Measurements from ENCODE around the gene PCDH15. TPM values are rescaled to one million over a fixed set of nuclear protein-coding genes. Genes with fewer than 3 reads are reported as not detected.

The PCDH15 gene
- total RNA-seq, 4 donors from 2014 or later: not detected

- no peak for TF ChIP-seq CTCF (IDR thresholded peaks at IDR 0.05; ENCODE audit: low read depth)
Observed at GRCh38 chr10:54444170-54444569, 356.9 kb downstream of the PCDH15 start.

- TF ChIP-seq CTCF (IDR thresholded peaks at IDR 0.05; ENCODE audit: low read depth): no peak
Observed at GRCh38 chr10:54441275-54441674, 359.8 kb downstream of the PCDH15 start.

GRCh38 chr10:54434782-54435181 lies 366.2 kb downstream of the PCDH15 start:
- TF ChIP-seq CTCF (IDR thresholded peaks at IDR 0.05; ENCODE audit: low read depth): no peak

- TF ChIP-seq CTCF (IDR thresholded peaks at IDR 0.05; ENCODE audit: low read depth): no peak
Observed at GRCh38 chr10:54415483-54415882, 385.5 kb downstream of the PCDH15 start.

- TF ChIP-seq CTCF (IDR thresholded peaks at IDR 0.05; ENCODE audit: low read depth): no peak
Observed at GRCh38 chr10:54402576-54402975, 398.5 kb downstream of the PCDH15 start.

- TF ChIP-seq CTCF (IDR thresholded peaks at IDR 0.05; ENCODE audit: low read depth): no peak
Observed at GRCh38 chr10:54396031-54396430, 405.0 kb downstream of the PCDH15 start.

GRCh38 chr10:54372179-54372578 lies 428.9 kb downstream of the PCDH15 start:
- TF ChIP-seq CTCF (IDR thresholded peaks at IDR 0.05; ENCODE audit: low read depth): no peak
